ENCODE results near the gene ANP32B.
"Not testable (repeated sequence)": the region's sequence is repeated elsewhere in the genome, so short reads cannot be mapped to it uniquely, and the experiment has no call there.

Gene ANP32B

DNA sequence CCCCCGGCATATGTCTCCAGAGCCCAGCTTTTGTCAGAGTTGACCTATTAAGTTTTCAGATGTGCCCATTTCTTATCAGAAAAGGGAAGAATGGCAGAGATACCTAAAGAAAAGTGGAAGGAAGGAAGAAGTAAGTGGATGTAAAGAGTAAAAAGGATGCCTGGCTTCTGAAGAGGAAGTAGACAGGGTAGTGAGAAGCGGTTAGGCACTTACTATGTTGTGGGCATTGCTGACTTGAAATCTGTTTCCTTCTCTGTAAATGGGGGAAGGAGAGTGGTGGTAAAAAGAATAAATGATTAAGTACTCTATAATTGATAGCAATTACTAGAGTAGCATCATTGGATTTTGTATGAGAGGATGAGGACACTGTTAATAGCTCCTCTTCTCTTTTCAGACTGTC is 9.9 kb downstream of the ANP32B start:
- Histone ChIP-seq H3K4me1 (ENCODE audit: control insufficient read depth, insufficient read depth, low read length) (no peaks in the 10 kb centered on the region), H3K9me3 (ENCODE audit: control insufficient read depth, insufficient read depth, low read length) (no peaks in the 10 kb centered on the region), H3K36me3 (ENCODE audit: control insufficient read depth, insufficient read depth, low read length) (no peaks in the 10 kb centered on the region; the same call in 1 of the 2 replicates), H3K27me3 (ENCODE audit: control insufficient read depth, insufficient read depth, low read length) (no peaks in the 10 kb centered on the region), H3K27ac (ENCODE audit: low read length) (no peak overlapping the region), H3K4me3 (ENCODE audit: low read length) (no peak overlapping the region)
- no peak for DNase-seq (ENCODE audit: low read depth, low spot score)
- WGBS (ENCODE audit: insufficient coverage, insufficient read length) = no CpG with 5 or more reads among the region's 2 CpGs

DNA sequence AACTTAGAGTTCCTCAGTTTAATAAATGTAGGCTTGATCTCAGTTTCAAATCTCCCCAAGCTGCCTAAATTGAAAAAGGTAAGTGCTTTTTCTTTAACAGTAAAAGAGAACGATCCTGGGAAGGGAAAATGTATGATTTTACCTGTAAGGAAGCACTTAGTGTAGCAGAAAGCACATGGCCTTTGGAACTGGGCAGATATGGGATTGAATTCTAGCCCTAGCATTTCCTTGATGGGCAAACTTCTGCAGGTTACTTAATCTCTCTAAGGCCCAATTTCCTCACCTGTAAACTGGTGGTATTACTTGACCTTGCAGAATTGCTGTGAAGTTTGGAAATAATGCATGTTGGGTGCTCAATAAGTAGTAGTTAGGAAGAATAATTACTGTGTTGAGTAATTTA is 11.6 kb downstream of the ANP32B start:
- Histone ChIP-seq H3K4me3 (ENCODE audit: low read length) (no peak overlapping the region), H3K27me3 (ENCODE audit: control insufficient read depth, insufficient read depth, low read length) (no peaks in the 10 kb centered on the region), H3K4me1 (ENCODE audit: control insufficient read depth, insufficient read depth, low read length) (no peaks in the 10 kb centered on the region), H3K9me3 (ENCODE audit: control insufficient read depth, insufficient read depth, low read length) (no peaks in the 10 kb centered on the region), H3K36me3 (ENCODE audit: control insufficient read depth, insufficient read depth, low read length) (no peaks in the 10 kb centered on the region; the same call in 1 of the 2 replicates), H3K27ac (ENCODE audit: low read length) (no peak overlapping the region)
- no CpG with 5 or more reads among the region's 1 CpG for WGBS (ENCODE audit: insufficient coverage, insufficient read length)
- DNase-seq (ENCODE audit: low read depth, low spot score) = no peak

DNA sequence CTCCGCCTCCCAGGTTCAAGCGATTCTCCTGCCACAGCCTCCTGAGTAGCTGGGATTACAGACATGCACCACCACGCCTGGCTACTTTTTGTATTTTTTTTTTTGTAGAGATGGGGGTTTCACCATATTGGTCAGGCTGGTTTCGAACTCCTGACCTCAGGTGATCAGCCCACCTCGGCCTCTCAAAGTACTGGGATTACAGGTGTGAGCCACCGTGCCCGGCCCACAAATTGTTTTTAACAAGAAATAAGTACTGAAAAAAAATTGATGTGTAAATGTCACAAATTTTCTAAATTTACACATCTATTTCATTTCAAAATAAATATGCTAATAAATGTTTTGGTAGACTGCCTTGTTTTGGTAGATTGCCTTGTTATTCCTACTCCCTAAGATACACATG is 13.5 kb downstream of the ANP32B start:
- H3K4me1 ChIP-seq (ENCODE audit: control insufficient read depth, insufficient read depth, low read length); H3K4me3 ChIP-seq (ENCODE audit: low read length); H3K9me3 ChIP-seq (ENCODE audit: control insufficient read depth, insufficient read depth, low read length); H3K27me3 ChIP-seq (ENCODE audit: control insufficient read depth, insufficient read depth, low read length); H3K36me3 ChIP-seq (ENCODE audit: control insufficient read depth, insufficient read depth, low read length); DNase-seq (ENCODE audit: low read depth, low spot score); H3K27ac ChIP-seq (ENCODE audit: low read length): not testable (repeated sequence)
- WGBS (ENCODE audit: insufficient coverage, insufficient read length) = no CpG with 5 or more reads among the region's 7 CpGs

DNA sequence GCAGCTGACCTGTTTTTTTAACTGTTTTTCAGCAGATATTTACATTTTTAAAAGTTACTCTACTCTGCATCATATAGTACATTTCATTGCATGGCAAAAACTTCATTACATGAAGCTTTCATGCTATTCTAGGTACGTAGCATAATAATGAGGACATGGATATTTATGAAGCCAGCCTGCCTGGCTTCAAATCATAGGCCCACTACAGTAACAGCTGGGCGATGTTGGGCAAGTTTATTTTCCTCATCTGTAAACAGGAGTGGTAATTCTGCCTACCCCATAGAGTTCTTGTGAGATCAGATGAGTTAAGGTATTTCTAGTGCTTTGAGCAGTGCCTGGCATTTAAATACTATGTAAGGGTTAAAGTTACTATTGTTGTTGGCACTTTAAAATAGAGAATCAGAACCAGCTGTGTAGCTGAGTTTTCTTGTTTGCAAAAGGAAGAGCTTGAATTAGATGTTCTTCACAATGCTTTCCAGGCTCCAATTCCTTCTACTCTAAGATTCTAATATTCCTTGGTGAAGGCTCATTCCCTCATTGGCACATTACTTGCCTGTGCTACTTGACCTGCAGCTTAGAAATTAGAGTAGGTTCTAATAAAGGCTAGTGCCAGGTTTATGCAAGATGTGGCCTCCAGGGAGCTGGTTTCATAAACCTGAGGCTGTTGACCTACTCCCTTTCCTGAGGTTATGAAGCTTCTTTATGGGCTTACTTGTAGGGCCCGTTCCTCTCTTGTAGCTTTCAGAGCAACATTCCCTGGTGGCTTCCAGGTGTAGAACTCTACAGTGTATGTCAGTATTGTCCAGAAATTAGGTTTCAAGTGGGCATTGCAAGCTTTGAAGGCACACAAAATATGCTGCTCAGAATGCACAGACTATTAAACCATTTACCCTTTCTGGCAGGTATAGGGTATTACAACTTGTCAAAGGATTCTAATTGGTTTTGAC is 14.5 kb downstream of the ANP32B start:
- no peak overlapping the region for H3K4me3 ChIP-seq (ENCODE audit: low read length)
- no peak overlapping the region for H3K27ac ChIP-seq (ENCODE audit: low read length)
- H3K36me3 ChIP-seq (ENCODE audit: control insufficient read depth, insufficient read depth, low read length) = no peaks in the 10 kb centered on the region; the same call in 1 of the 2 replicates
- no peaks in the 10 kb centered on the region for H3K27me3 ChIP-seq (ENCODE audit: control insufficient read depth, insufficient read depth, low read length)
- no peak for DNase-seq (ENCODE audit: low read depth, low spot score)
- H3K9me3 ChIP-seq (ENCODE audit: control insufficient read depth, insufficient read depth, low read length) = no peaks in the 10 kb centered on the region
- no peaks in the 10 kb centered on the region for H3K4me1 ChIP-seq (ENCODE audit: control insufficient read depth, insufficient read depth, low read length)
- no CpG with 5 or more reads among the region's 3 CpGs for WGBS (ENCODE audit: insufficient coverage, insufficient read length)

DNA sequence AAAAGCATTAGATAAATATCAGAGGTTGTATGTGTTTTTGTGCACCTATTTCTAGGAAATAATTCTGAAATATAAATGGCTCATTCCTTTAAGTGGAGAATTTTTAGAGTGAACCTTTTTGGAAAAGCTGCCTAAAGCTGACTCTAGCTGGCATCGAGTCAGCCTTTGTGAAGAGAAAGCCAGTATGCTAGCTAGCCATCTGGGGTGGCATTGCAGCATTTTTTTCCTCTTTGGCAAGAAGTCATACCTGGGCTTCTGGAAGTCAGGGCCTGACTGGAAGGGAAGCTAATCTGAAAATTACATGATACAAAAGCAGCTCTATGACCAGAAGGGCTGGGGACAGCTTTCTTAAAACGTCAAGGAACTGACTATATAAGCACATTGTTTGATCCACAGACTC is 19.7 kb downstream of the ANP32B start:
- DNase-seq (ENCODE audit: low read depth, low spot score) = no peak
- H3K27ac ChIP-seq (ENCODE audit: low read length) = no peak overlapping the region
- no peaks in the 10 kb centered on the region for H3K9me3 ChIP-seq (ENCODE audit: control insufficient read depth, insufficient read depth, low read length)
- H3K4me3 ChIP-seq (ENCODE audit: low read length) = no peak overlapping the region
- no CpG with 5 or more reads among the region's 2 CpGs for WGBS (ENCODE audit: insufficient coverage, insufficient read length)
- H3K27me3 ChIP-seq (ENCODE audit: control insufficient read depth, insufficient read depth, low read length) = no peaks in the 10 kb centered on the region
- H3K4me1 ChIP-seq (ENCODE audit: control insufficient read depth, insufficient read depth, low read length) = no peaks in the 10 kb centered on the region
- peaks cover 11% of the 10 kb centered on the region; the same call in 1 of the 2 replicates for H3K36me3 ChIP-seq (ENCODE audit: control insufficient read depth, insufficient read depth, low read length)

DNA sequence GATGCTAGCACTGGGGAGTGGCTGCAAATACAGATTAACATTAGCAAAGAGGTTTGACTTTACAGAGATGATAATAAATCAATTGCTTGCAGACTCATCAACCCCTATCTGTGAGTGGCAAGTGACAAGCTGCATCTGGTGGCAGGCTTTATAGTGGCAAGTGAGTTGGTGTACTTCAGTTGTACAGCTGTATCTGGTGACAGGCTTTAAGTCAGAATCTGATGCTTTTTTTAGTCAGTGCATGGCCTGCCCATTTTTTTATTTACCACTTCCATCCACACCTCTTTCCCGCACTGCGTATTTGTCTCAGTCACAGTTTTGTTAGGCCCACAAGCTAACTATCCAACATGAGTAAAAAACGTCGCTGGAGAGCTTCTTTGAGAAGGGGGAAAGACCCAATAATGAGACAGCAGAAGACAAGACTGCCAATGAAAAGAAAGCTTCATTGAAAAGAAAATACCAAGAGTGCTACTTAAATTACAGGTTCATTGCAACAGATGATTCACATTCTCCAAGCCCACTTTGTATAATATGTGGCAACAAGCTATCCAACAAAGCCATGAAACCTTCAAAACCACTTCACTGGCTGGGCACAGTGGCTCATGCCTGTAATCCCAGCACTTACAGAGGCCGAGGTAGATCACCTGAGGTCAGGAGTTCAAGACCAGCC is 23.1 kb downstream of the ANP32B start:
- Histone ChIP-seq H3K4me3 (ENCODE audit: low read length) (no peak overlapping the region), H3K36me3 (ENCODE audit: control insufficient read depth, insufficient read depth, low read length) (peaks cover 11% of the 10 kb centered on the region; the same call in 1 of the 2 replicates), H3K4me1 (ENCODE audit: control insufficient read depth, insufficient read depth, low read length) (no peaks in the 10 kb centered on the region), H3K27me3 (ENCODE audit: control insufficient read depth, insufficient read depth, low read length) (no peaks in the 10 kb centered on the region), H3K27ac (ENCODE audit: low read length) (no peak overlapping the region), H3K9me3 (ENCODE audit: control insufficient read depth, insufficient read depth, low read length) (no peaks in the 10 kb centered on the region)
- WGBS (ENCODE audit: insufficient coverage, insufficient read length) = no CpG with 5 or more reads among the region's 5 CpGs
- no peak for DNase-seq (ENCODE audit: low read depth, low spot score)

DNA sequence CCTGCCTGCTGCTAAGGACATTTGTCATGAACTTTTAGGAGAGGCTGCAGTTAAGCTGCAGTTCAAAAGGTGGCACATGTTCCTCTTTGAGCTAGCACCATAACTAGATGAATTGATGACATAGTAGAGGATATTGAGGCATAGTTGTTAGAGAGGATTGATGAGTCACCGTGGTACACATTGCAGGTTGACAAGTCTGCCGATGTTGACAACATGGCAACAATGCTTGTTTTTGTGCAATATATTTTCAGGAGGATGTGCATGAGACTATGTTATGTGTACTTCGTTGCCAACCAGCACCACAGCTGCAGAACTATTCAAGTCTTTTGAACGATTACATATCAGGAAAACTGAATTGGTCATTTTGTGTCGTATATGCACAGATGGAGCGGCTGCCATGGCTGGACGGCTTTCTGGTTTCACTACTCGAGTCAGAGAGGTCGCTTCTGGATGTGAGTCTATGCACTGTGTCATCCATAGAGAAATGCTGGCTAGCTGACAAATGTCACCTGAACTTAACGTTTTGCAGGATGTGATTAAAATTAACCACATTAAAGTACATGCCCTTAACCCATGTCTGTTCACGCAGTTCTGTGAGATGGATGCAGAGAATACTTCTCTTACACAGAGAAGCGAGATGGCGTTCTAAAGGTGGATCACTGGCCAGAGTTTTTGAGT is 24.2 kb downstream of the ANP32B start:
- H3K4me3 ChIP-seq (ENCODE audit: low read length) = no peak overlapping the region

DNA sequence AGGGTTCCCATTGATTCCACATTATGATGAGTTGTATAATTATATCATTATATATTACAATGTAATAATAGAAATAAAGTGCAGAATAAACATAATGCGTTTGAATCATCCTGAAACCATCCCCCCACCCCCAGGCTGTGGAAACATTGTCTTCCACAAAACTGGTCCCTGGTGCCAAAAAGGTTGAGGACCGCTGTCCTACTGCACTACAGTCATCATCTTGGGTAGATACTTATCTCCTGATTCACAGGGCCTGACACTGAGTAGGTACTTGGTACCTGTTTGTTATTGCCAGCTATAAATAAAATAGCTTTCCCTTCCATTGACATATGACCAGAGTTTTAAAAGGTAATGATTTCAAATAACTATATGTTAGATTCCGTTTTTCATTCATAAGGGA is 25.6 kb downstream of the ANP32B start:
- no peaks in the 10 kb centered on the region for H3K9me3 ChIP-seq (ENCODE audit: control insufficient read depth, insufficient read depth, low read length)
- no peaks in the 10 kb centered on the region for H3K4me1 ChIP-seq (ENCODE audit: control insufficient read depth, insufficient read depth, low read length)
- DNase-seq (ENCODE audit: low read depth, low spot score) = no peak
- H3K27me3 ChIP-seq (ENCODE audit: control insufficient read depth, insufficient read depth, low read length) = no peaks in the 10 kb centered on the region
- H3K4me3 ChIP-seq (ENCODE audit: low read length) = no peak overlapping the region
- no peak overlapping the region for H3K27ac ChIP-seq (ENCODE audit: low read length)
- no CpG with 5 or more reads among the region's 3 CpGs for WGBS (ENCODE audit: insufficient coverage, insufficient read length)
- H3K36me3 ChIP-seq (ENCODE audit: control insufficient read depth, insufficient read depth, low read length) = peaks cover 14% of the 10 kb centered on the region; the same call in 1 of the 2 replicates

More for the DNA sequence above, 24.2 kb downstream of the ANP32B start:
- no peaks in the 10 kb centered on the region for H3K4me1 ChIP-seq (ENCODE audit: control insufficient read depth, insufficient read depth, low read length)
- H3K36me3 ChIP-seq (ENCODE audit: control insufficient read depth, insufficient read depth, low read length) = peaks cover 12% of the 10 kb centered on the region; the same call in 1 of the 2 replicates
- H3K9me3 ChIP-seq (ENCODE audit: control insufficient read depth, insufficient read depth, low read length) = no peaks in the 10 kb centered on the region
- no peaks in the 10 kb centered on the region for H3K27me3 ChIP-seq (ENCODE audit: control insufficient read depth, insufficient read depth, low read length)
- no CpG with 5 or more reads among the region's 13 CpGs for WGBS (ENCODE audit: insufficient coverage, insufficient read length)
- no peak for DNase-seq (ENCODE audit: low read depth, low spot score)
- no peak overlapping the region for H3K27ac ChIP-seq (ENCODE audit: low read length)

DNA sequence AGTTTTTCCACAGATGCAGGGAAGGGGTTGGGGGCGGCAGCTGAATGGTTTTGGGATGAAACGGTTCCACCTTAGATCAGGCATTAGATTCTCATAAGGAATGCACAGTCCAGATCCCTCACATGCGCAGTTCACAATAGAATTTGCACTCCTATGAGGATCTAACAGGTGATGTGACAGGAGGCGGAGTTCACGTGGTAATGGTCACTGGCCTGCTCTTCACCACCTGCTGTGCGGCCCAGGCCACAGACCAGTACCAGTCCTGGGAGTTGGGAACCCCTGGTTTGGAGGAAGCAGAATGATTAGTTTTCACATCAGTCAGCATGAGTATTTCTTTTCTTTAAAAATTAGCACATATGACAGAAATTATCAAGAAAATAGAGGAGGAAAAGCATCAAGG is 26.3 kb downstream of the ANP32B start:
- no peak for DNase-seq (ENCODE audit: low read depth, low spot score)
- peaks cover 14% of the 10 kb centered on the region; the same call in 1 of the 2 replicates for H3K36me3 ChIP-seq (ENCODE audit: control insufficient read depth, insufficient read depth, low read length)
- H3K27me3 ChIP-seq (ENCODE audit: control insufficient read depth, insufficient read depth, low read length) = no peaks in the 10 kb centered on the region
- no peaks in the 10 kb centered on the region for H3K9me3 ChIP-seq (ENCODE audit: control insufficient read depth, insufficient read depth, low read length)
- WGBS (ENCODE audit: insufficient coverage, insufficient read length) = no CpG with 5 or more reads among the region's 6 CpGs
- H3K4me3 ChIP-seq (ENCODE audit: low read length) = no peak overlapping the region
- H3K27ac ChIP-seq (ENCODE audit: low read length) = no peak overlapping the region
- H3K4me1 ChIP-seq (ENCODE audit: control insufficient read depth, insufficient read depth, low read length) = no peaks in the 10 kb centered on the region

DNA sequence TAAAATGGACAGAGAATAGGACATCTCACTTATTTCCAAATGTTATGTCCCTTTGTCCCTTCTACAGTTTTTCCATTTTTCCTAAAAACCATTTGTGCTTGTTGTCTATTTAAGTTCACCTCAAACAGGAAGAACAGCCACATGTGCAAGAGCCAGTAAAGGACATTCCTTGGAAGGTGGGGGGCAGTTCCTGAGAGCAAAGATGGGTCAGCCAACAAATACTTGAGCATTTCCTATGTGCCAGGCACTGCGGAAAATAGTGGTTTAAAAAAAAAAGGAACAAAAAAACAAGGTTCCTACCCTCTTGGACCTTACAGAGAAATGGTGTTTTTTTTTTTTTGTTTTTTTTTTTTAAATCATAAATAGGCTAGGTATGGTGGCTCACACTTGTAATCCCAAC is 26.8 kb downstream of the ANP32B start:
- H3K27ac ChIP-seq (ENCODE audit: low read length) = no peak overlapping the region
- H3K4me3 ChIP-seq (ENCODE audit: low read length) = no peak overlapping the region
- peaks cover 14% of the 10 kb centered on the region; the same call in 1 of the 2 replicates for H3K36me3 ChIP-seq (ENCODE audit: control insufficient read depth, insufficient read depth, low read length)
- H3K4me1 ChIP-seq (ENCODE audit: control insufficient read depth, insufficient read depth, low read length) = no peaks in the 10 kb centered on the region
- H3K27me3 ChIP-seq (ENCODE audit: control insufficient read depth, insufficient read depth, low read length) = no peaks in the 10 kb centered on the region
- no peak for DNase-seq (ENCODE audit: low read depth, low spot score)
- no CpG with 5 or more reads among the region's 1 CpG for WGBS (ENCODE audit: insufficient coverage, insufficient read length)
- no peaks in the 10 kb centered on the region for H3K9me3 ChIP-seq (ENCODE audit: control insufficient read depth, insufficient read depth, low read length)
